Measurements from ENCODE around the gene DNAJC24.
A peak's percentile ranks its signal among the peaks of the same experiment; 100 is the strongest.
"Not testable (repeated sequence)": the region's sequence is repeated elsewhere in the genome, so short reads cannot be mapped to it uniquely, and the experiment has no call there.

The DNAJC24 gene, protein sequence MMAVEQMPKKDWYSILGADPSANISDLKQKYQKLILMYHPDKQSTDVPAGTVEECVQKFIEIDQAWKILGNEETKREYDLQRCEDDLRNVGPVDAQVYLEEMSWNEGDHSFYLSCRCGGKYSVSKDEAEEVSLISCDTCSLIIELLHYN

GRCh38 chr11:31369348-31370329 is at the start of gene DNAJC24, which contains the start of gene DCDC1:
Gene DNAJC24, plus strand, starts transcription at chr11:31369860. Its CDS starts 889 bp downstream, at chr11:31370749.
Gene DCDC1, minus strand, starts transcription at chr11:31369739. Its CDS starts 41,459 bp downstream, at chr11:31328280.
- H3K4me3 ChIP-seq = peak within 1 kb of the TSS; percentile 67 to 73
- peak within 1 kb of the TSS; percentile 72 to 82 for H3K27ac ChIP-seq
- H3K27me3 ChIP-seq = no peaks in the 10 kb centered on the region
- H3K36me3 ChIP-seq = no peaks in the 10 kb centered on the region
- peaks cover 0 to 13% (median 10%) of the 10 kb centered on the region in 4 donors for H3K4me1 ChIP-seq
- H3K9me3 ChIP-seq = no peaks in the 10 kb centered on the region
- no peak for TF ChIP-seq CTCF (IDR thresholded peaks at IDR 0.05)
- DNase-seq = peak; percentile 87 to 92
- intact Hi-C loops (cut with DNase I; ENCODE audit: low total_unique reads) = no loop called here

DNA sequence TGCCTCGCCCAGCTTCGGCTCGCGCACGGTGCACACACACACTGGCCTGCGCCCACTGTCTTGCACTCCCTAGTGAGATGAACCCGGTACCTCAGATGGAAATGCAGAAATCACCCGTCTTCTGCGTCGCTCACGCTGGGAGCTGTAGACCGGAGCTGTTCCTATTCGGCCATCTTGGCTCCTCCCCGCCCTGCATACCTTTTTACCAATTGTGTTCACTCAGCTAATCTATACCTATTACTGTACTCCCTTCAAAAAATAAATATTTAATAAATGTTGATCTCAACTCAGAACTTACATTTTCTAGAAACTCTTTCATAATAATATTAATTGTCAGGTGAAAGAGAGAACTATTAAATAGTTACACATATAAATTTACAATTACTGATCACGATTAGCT is 48.2 kb upstream of the DNAJC24 start:
- intact Hi-C loops (cut with DNase I; ENCODE audit: low total_unique reads); H3K4me3 ChIP-seq; H3K36me3 ChIP-seq; H3K27ac ChIP-seq; H3K9me3 ChIP-seq; DNase-seq; H3K4me1 ChIP-seq; H3K27me3 ChIP-seq: not testable (repeated sequence)

DNA sequence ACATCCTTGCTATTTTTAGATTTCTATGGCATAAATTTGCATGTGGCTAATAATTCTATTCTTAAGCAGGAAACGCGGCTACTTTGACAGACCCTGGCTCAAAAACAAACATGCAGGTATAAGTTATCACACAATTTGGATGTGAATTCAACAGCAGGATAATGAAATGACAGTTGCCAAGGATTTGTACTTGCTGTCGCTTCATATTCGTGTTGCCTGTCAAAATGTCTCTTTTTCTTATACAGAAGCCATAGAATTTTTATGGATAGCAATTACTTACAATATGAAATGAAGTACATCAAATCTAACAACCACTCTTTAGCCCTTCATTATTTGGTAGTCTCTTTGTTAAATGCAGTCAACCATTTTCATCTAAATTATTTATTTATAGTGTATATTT is 46.5 kb upstream of the DNAJC24 start:
- Histone ChIP-seq H3K27me3 (no peaks in the 10 kb centered on the region), H3K9me3 (no peaks in the 10 kb centered on the region), H3K4me3 (no peak overlapping the region), H3K36me3 (no peaks in the 10 kb centered on the region), H3K4me1 (no peaks in the 10 kb centered on the region), H3K27ac (no peak overlapping the region)
- intact Hi-C loops (cut with DNase I; ENCODE audit: low total_unique reads) = no loop called here
- DNase-seq = no peak
- no peak for TF ChIP-seq CTCF (IDR thresholded peaks at IDR 0.05)

DNA sequence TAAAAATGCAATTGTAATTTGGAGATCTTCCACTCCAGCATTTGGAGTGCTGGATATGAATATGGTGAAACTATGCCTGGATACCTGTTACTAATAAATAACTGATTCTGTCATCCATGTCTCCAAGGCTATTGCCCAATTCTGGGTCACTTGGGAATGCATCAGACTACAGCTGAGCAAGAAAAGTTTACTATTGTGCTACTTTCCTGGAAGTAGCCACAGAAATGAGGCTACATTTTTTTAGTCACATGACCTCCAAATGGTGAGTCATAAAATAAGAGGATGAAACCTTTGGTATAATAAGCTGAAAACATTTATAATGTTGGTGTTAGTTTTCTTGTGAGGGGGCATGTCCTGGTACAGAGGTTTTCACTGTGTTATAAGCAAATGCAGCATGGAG is 44.5 kb upstream of the DNAJC24 start:
- Histone ChIP-seq H3K4me1 (no peaks in the 10 kb centered on the region), H3K4me3 (no peak overlapping the region), H3K36me3 (no peaks in the 10 kb centered on the region), H3K27me3 (no peaks in the 10 kb centered on the region), H3K9me3 (no peaks in the 10 kb centered on the region), H3K27ac (no peak overlapping the region)
- DNase-seq = no peak
- intact Hi-C loops (cut with DNase I; ENCODE audit: low total_unique reads) = no loop called here
- no peak for TF ChIP-seq CTCF (IDR thresholded peaks at IDR 0.05)

DNA sequence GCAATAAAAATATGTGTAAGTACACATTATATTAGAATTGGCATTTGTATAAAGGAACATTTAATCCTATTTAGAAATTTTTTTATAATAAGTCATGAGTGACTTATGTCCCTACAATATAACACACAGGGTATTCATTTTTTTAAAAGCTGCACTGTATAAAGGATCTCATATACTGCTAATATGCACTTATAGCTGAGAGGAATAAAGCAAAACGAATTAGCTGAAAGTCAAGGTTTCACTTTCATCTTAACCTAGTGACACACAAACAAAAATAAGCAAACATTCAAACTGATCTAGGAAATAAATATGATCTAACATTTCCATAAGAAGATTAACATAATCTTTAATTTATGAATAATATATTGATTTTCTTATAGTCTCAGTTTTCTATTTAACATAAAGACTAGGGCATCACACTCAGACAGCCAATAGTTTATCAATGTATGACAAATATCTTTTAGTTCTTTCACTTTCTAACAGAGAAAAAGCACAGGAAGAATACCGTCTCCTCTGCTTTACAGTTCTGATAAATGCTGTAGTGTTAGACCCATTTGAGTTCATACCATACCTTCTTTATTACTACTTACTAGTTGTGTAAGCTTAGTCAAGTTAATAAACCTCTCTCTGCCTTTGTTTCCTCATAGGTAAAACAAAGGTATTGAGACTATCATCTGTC is 43.1 kb upstream of the DNAJC24 start:
- H3K4me1 ChIP-seq = no peaks in the 10 kb centered on the region
- no peaks in the 10 kb centered on the region for H3K36me3 ChIP-seq
- intact Hi-C loops (cut with DNase I; ENCODE audit: low total_unique reads) = no loop called here
- H3K4me3 ChIP-seq = no peak overlapping the region
- no peak for DNase-seq
- no peak for TF ChIP-seq CTCF (IDR thresholded peaks at IDR 0.05)
- no peaks in the 10 kb centered on the region for H3K27me3 ChIP-seq
- no peaks in the 10 kb centered on the region for H3K9me3 ChIP-seq
- no peak overlapping the region for H3K27ac ChIP-seq
